SK-N-SH treated with all-trans-retinoic acid at 6 μM for 48 hours (cell line): Measurements from ENCODE around the gene FOXN1.

Experiments
- ATAC-seq: fragments of 200-7000 bp; cut with Tn5 transposase; 3 replicates; pipeline ENCODE4 v1.9.1; 2020; ENCODE audit warnings: mild to moderate bottlenecking, moderate library complexity
- ARNTL ChIP-seq: fragments of 450-650 bp; formaldehyde crosslinking; IDR thresholded peaks from 2 replicates; pipeline ENCODE4 v1.5.0; 2020; ENCODE audit warnings: low read depth, mild to moderate bottlenecking, moderate library complexity, borderline replicate concordance
- BACH2 ChIP-seq: fragments of 250-450 bp; sonication (Bioruptor Pico); IDR thresholded peaks from 2 replicates; pipeline ENCODE4 v1.9.0; 2021; ENCODE audit warnings: mild to moderate bottlenecking, borderline replicate concordance
- CREB5 ChIP-seq: fragments of 250-450 bp; sonication (Bioruptor Pico); IDR thresholded peaks from 2 replicates; pipeline ENCODE4 v1.5.1; 2020; ENCODE audit warnings: low read depth, mild to moderate bottlenecking, moderate library complexity
- CSDC2 ChIP-seq: fragments of 250-450 bp; sonication (Bioruptor Pico); IDR thresholded peaks from 2 replicates; pipeline ENCODE4 v1.5.0; 2020; ENCODE audit warnings: mild to moderate bottlenecking, moderate library complexity
- GLIS3 ChIP-seq: fragments of 250-450 bp; sonication (Bioruptor Pico); IDR thresholded peaks from 2 replicates; pipeline ENCODE4 v1.5.0; 2020; ENCODE audit warnings: mild to moderate bottlenecking, moderate library complexity
- OSR1 ChIP-seq: fragments of 250-450 bp; sonication (Bioruptor Pico); IDR thresholded peaks from 2 replicates; pipeline ENCODE4 v1.8.0; 2022; ENCODE audit warnings: moderate library complexity, mild to moderate bottlenecking, inconsistent platforms
- PPARA ChIP-seq: fragments of 250-450 bp; sonication (Bioruptor Pico); IDR thresholded peaks from 2 replicates; pipeline ENCODE4 v1.5.0; 2020; ENCODE audit warnings: mild to moderate bottlenecking, borderline replicate concordance
- SNAI2 ChIP-seq: fragments of 250-450 bp; sonication (Bioruptor Pico); IDR thresholded peaks from 2 replicates; pipeline ENCODE4 v1.5.0; 2020; ENCODE audit warnings: mild to moderate bottlenecking, moderate library complexity
- TOX ChIP-seq: fragments of 250-450 bp; sonication (Bioruptor Pico); IDR thresholded peaks from 2 replicates; pipeline ENCODE4 v1.8.0; 2021; ENCODE audit warnings: mild to moderate bottlenecking, moderate library complexity, borderline replicate concordance
- ZC3H10 ChIP-seq: fragments of 250-450 bp; sonication (Bioruptor Pico); IDR thresholded peaks from 2 replicates; pipeline ENCODE4 v1.5.1; 2021; ENCODE audit warnings: mild to moderate bottlenecking, moderate library complexity
- ZFP3 ChIP-seq: fragments of 250-450 bp; sonication (Bioruptor Pico); IDR thresholded peaks from 2 replicates; pipeline ENCODE4 v1.5.0; 2020; ENCODE audit warnings: mild to moderate bottlenecking, moderate library complexity
- ZFP30 ChIP-seq: fragments of 450-650 bp; formaldehyde crosslinking; IDR thresholded peaks from 2 replicates; pipeline ENCODE4 v1.5.0; 2022; ENCODE audit warnings: mild to moderate bottlenecking, moderate library complexity
- ZNF565 ChIP-seq: fragments of 450-650 bp; formaldehyde crosslinking; conservative IDR thresholded peaks from 2 replicates; pipeline ENCODE4 v1.5.0; 2020; ENCODE audit warnings: low read depth, mild to moderate bottlenecking, moderate library complexity
- ZNF70 ChIP-seq: fragments of 450-650 bp; formaldehyde crosslinking; IDR thresholded peaks from 2 replicates; pipeline ENCODE4 v1.5.0; 2020; ENCODE audit warnings: mild to moderate bottlenecking, moderate library complexity
- ZNF8 ChIP-seq: fragments of 450-650 bp; formaldehyde crosslinking; IDR thresholded peaks from 2 replicates; pipeline ENCODE4 v1.5.0; 2020; ENCODE audit warnings: mild to moderate bottlenecking, moderate library complexity
- TF ChIP-seq, protein P1 (sequence below): fragments of 250-450 bp; sonication (Bioruptor Pico); IDR thresholded peaks from 2 replicates; pipeline ENCODE4 v1.8.0; 2021; ENCODE audit warnings: low read depth, mild to moderate bottlenecking, moderate library complexity, borderline replicate concordance
- TF ChIP-seq, protein P2 (sequence below): fragments of 250-450 bp; sonication (Bioruptor Pico); IDR thresholded peaks from 2 replicates; pipeline ENCODE4 v1.5.1; 2021; ENCODE audit warnings: mild to moderate bottlenecking, moderate library complexity
- TF ChIP-seq, protein P3 (sequence below): fragments of 250-450 bp; sonication (Bioruptor Pico); IDR thresholded peaks from 2 replicates; pipeline ENCODE4 v1.8.0; 2020; ENCODE audit warnings: mild to moderate bottlenecking, moderate library complexity, borderline replicate concordance
- TF ChIP-seq, protein P4 (sequence below): fragments of 250-450 bp; sonication (Bioruptor Pico); IDR thresholded peaks from 2 replicates; pipeline ENCODE4 v1.5.0; 2020; ENCODE audit warnings: mild to moderate bottlenecking, moderate library complexity

The FOXN1 gene

DNA sequence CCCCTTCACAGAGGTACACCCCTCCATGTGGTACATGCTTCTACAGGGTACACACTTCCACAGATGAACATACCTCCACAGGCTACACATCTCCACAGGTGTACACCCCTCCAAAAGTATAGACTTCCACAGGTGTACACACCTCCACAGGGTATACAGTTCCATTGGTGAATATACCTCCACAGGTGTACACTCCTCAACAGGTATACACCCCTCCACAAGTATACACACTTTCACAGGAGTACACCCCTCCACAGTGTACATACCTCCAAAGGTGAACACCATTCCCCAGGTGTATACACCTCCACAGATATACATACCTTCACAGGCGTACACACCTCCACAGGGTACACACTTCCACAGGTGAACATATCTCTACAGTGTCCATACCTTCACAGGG, 9.4 kb downstream of the FOXN1 start:
- no peak for ATAC-seq
- TF ChIP-seq ZNF70 (CRISPR knock-in tag) (no peak), ZNF8 (CRISPR knock-in tag) (no peak), TOX (CRISPR knock-in tag) (no peak)
- TF ChIP-seq, all 23 proteins: peak for 0

DNA sequence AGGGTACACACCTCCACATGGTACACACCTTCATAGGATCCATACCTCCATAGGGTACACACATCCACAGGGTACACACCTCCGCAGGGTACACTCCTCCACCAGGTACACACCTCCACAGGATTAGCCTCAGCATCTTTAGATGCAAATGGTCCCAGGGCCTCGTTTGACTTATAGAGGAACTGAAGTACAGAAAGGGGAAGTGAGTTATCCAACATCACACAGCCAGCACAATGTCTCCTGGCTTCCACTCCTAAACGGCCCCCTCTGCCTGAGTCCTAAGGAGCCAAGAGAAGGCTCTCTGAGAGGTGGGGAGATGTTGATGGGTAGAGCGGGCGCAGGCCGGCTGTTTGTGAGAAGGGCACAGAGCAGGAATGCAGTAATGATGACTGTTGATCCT, 12.0 kb downstream of the FOXN1 start:
- no peak for ATAC-seq
- TF ChIP-seq PPARA (CRISPR knock-in tag), result no peak
- TF ChIP-seq ZFP30 (CRISPR knock-in tag), result no peak
- TF ChIP-seq, protein P1, sequence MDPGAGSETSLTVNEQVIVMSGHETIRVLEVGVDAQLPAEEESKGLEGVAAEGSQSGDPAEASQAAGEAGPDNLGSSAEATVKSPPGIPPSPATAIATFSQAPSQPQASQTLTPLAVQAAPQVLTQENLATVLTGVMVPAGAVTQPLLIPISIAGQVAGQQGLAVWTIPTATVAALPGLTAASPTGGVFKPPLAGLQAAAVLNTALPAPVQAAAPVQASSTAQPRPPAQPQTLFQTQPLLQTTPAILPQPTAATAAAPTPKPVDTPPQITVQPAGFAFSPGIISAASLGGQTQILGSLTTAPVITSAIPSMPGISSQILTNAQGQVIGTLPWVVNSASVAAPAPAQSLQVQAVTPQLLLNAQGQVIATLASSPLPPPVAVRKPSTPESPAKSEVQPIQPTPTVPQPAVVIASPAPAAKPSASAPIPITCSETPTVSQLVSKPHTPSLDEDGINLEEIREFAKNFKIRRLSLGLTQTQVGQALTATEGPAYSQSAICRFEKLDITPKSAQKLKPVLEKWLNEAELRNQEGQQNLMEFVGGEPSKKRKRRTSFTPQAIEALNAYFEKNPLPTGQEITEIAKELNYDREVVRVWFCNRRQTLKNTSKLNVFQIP (CRISPR knock-in tag), result no peak
- TF ChIP-seq GLIS3, result no peak
- no peak for TF ChIP-seq BACH2 (CRISPR knock-in tag)
- TF ChIP-seq, protein P2, sequence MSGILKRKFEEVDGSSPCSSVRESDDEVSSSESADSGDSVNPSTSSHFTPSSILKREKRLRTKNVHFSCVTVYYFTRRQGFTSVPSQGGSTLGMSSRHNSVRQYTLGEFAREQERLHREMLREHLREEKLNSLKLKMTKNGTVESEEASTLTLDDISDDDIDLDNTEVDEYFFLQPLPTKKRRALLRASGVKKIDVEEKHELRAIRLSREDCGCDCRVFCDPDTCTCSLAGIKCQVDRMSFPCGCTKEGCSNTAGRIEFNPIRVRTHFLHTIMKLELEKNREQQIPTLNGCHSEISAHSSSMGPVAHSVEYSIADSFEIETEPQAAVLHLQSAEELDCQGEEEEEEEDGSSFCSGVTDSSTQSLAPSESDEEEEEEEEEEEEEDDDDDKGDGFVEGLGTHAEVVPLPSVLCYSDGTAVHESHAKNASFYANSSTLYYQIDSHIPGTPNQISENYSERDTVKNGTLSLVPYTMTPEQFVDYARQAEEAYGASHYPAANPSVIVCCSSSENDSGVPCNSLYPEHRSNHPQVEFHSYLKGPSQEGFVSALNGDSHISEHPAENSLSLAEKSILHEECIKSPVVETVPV (CRISPR knock-in tag), result no peak
- no peak for TF ChIP-seq ZC3H10
- TF ChIP-seq CREB5 (CRISPR knock-in tag), result no peak
- TF ChIP-seq OSR1 (CRISPR knock-in tag), result no peak
- TF ChIP-seq CSDC2 (CRISPR knock-in tag), result no peak
- TF ChIP-seq ARNTL (CRISPR knock-in tag), result no peak
- no peak for TF ChIP-seq ZNF8 (CRISPR knock-in tag)
- TF ChIP-seq, protein P3, sequence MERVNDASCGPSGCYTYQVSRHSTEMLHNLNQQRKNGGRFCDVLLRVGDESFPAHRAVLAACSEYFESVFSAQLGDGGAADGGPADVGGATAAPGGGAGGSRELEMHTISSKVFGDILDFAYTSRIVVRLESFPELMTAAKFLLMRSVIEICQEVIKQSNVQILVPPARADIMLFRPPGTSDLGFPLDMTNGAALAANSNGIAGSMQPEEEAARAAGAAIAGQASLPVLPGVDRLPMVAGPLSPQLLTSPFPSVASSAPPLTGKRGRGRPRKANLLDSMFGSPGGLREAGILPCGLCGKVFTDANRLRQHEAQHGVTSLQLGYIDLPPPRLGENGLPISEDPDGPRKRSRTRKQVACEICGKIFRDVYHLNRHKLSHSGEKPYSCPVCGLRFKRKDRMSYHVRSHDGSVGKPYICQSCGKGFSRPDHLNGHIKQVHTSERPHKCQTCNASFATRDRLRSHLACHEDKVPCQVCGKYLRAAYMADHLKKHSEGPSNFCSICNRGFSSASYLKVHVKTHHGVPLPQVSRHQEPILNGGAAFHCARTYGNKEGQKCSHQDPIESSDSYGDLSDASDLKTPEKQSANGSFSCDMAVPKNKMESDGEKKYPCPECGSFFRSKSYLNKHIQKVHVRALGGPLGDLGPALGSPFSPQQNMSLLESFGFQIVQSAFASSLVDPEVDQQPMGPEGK, result no peak
- no peak for TF ChIP-seq TOX (CRISPR knock-in tag)
- TF ChIP-seq SNAI2 (CRISPR knock-in tag), result no peak
- TF ChIP-seq ZFP3 (CRISPR knock-in tag), result no peak
- TF ChIP-seq ZNF565 (CRISPR knock-in tag), result no peak
- TF ChIP-seq, protein P4, sequence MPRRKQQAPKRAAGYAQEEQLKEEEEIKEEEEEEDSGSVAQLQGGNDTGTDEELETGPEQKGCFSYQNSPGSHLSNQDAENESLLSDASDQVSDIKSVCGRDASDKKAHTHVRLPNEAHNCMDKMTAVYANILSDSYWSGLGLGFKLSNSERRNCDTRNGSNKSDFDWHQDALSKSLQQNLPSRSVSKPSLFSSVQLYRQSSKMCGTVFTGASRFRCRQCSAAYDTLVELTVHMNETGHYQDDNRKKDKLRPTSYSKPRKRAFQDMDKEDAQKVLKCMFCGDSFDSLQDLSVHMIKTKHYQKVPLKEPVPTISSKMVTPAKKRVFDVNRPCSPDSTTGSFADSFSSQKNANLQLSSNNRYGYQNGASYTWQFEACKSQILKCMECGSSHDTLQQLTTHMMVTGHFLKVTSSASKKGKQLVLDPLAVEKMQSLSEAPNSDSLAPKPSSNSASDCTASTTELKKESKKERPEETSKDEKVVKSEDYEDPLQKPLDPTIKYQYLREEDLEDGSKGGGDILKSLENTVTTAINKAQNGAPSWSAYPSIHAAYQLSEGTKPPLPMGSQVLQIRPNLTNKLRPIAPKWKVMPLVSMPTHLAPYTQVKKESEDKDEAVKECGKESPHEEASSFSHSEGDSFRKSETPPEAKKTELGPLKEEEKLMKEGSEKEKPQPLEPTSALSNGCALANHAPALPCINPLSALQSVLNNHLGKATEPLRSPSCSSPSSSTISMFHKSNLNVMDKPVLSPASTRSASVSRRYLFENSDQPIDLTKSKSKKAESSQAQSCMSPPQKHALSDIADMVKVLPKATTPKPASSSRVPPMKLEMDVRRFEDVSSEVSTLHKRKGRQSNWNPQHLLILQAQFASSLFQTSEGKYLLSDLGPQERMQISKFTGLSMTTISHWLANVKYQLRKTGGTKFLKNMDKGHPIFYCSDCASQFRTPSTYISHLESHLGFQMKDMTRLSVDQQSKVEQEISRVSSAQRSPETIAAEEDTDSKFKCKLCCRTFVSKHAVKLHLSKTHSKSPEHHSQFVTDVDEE (CRISPR knock-in tag), result no peak

GRCh38 chr17:28518578-28518977, 12.4 kb downstream of the FOXN1 start:
- TF ChIP-seq ZNF8 (CRISPR knock-in tag) (no peak), ZC3H10 (no peak), GLIS3 (no peak)
- TF ChIP-seq, protein P2 (CRISPR knock-in tag), result no peak
- TF ChIP-seq, all 23 proteins: peak for 0
- ATAC-seq, result no peak
